ENCODE results near the gene PLD6. TPM values are rescaled to one million over a fixed set of nuclear protein-coding genes. Genes with fewer than 3 reads are reported as not detected.

The PLD6 gene
- total and polyA plus RNA-seq, 12 donors, result 1.9 to 14.2 (median 3.3) TPM

- Histone ChIP-seq H3K27ac (no peak overlapping the region), H3K27me3 (no peaks in the 10 kb centered on the region), H3K4me1 (replicated peaks in 1 of 2) (no peaks in the 10 kb centered on the region), H3K4me3 (no peak overlapping the region), H3K9me3 (replicated peaks in 1 of 3) (no peaks in the 10 kb centered on the region), H3K36me3 (replicated peaks in 1 of 2) (peaks cover 0 to 93% of the 10 kb centered on the region in 2 donors)
- intact Hi-C loops (cut with DNase I), result no loop called here
- no peak for TF ChIP-seq CTCF (IDR thresholded peaks at IDR 0.05)
- no peak for TF ChIP-seq POLR2A (IDR thresholded peaks at IDR 0.05)
- no peak for DNase-seq
- 85 to 100% (median 92%) methylated on average over 3 to 17 of the region's 17 CpGs for WGBS, 4 donors
Observed at GRCh38 chr17:17216236-17216635, 10.1 kb upstream of the PLD6 start.

GRCh38 chr17:17215575-17215974 is 9.4 kb upstream of the PLD6 start:
- H3K27ac ChIP-seq, result no peak overlapping the region
- TF ChIP-seq POLR2A (IDR thresholded peaks at IDR 0.05), result no peak
- no peak for TF ChIP-seq CTCF (IDR thresholded peaks at IDR 0.05)
- H3K4me3 ChIP-seq, result no peak overlapping the region
- peaks cover 0 to 86% of the 10 kb centered on the region in 2 donors for H3K36me3 ChIP-seq (replicated peaks in 1 of 2)
- H3K27me3 ChIP-seq, result no peaks in the 10 kb centered on the region
- H3K4me1 ChIP-seq (replicated peaks in 1 of 2), result no peaks in the 10 kb centered on the region
- DNase-seq, result no peak
- intact Hi-C loops (cut with DNase I), result no loop called here
- no peaks in the 10 kb centered on the region for H3K9me3 ChIP-seq (replicated peaks in 1 of 3)
- 84 to 94% (median 90%) methylated on average over 6 to 8 of the region's 8 CpGs for WGBS, 4 donors

GRCh38 chr17:17214646-17215436 is 8.7 kb upstream of the PLD6 start:
- Histone ChIP-seq H3K27ac (no peak overlapping the region), H3K4me1 (replicated peaks in 1 of 2) (no peaks in the 10 kb centered on the region), H3K9me3 (replicated peaks in 1 of 3) (no peaks in the 10 kb centered on the region), H3K36me3 (replicated peaks in 1 of 2) (peaks cover 0 to 79% of the 10 kb centered on the region in 2 donors), H3K4me3 (no peak overlapping the region), H3K27me3 (no peaks in the 10 kb centered on the region)
- intact Hi-C loops (cut with DNase I), result no loop called here
- DNase-seq, result no peak
- 82 to 88% (median 84%) methylated on average over 19 to 27 of the region's 27 CpGs for WGBS, 4 donors
- TF ChIP-seq POLR2A (IDR thresholded peaks at IDR 0.05), result no peak
- TF ChIP-seq CTCF (IDR thresholded peaks at IDR 0.05), result no peak

GRCh38 chr17:17213775-17214174 is 7.6 kb upstream of the PLD6 start:
- no peaks in the 10 kb centered on the region for H3K4me1 ChIP-seq (replicated peaks in 1 of 2)
- intact Hi-C loops (cut with DNase I), result no loop called here
- no peak overlapping the region for H3K27ac ChIP-seq
- no peaks in the 10 kb centered on the region for H3K27me3 ChIP-seq
- no peak overlapping the region for H3K4me3 ChIP-seq
- TF ChIP-seq CTCF (IDR thresholded peaks at IDR 0.05), result no peak
- TF ChIP-seq POLR2A (IDR thresholded peaks at IDR 0.05), result no peak
- H3K9me3 ChIP-seq (replicated peaks in 1 of 3), result no peaks in the 10 kb centered on the region
- WGBS, 4 donors, result 77 to 94% (median 83%) methylated on average over 9 to 10 of the region's 10 CpGs
- no peak for DNase-seq
- peaks cover 0 to 68% of the 10 kb centered on the region in 2 donors for H3K36me3 ChIP-seq (replicated peaks in 1 of 2)
